ENCODE measurements around the gene KIF1C.

KIF1C gene

DNA sequence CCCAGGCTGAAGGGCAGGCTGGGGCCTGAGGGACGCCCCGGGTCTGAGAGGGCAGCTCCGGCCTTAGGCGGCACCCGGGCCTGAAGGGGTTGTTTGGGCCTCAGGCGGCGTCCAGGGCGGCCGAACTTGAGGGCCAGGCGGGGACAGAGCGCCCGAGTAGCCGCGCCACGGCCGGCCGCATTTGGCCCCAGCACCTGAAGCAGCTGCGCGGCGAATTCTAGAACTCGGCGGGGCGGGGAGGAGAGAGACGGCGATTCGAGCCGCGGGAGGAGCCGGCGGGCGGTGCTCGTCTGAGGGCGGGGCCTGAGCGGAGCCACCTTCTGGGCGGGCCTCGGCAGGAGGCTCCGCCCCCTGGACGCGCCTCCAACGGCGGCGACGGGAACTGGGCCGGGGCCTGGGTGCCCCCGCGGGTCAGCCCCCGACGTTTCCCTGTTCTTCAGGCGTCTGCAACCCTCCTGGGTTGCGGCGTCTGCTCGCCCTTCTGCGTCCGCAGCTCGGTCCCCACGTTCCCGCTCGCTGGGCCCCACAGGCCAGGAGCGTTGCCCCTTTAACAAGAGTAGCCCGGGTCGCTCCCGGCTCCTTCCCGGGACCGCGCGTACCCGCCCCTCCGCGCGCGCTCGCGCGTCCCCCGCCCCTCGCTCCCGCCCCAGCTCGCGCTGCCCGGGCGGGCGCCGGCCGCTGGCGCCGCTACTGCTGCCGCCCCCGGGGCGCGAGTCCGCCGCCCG lies at the start of gene KIF1C, which contains the start of gene INCA1:
Gene KIF1C, plus strand, starts transcription at position 649 of the 725 bp plus-strand sequence. CDS start 2,297 bp downstream, outside the sequence.
Gene INCA1, minus strand, starts transcription at position 221 of the 725 bp plus-strand sequence. CDS start 3,085 bp downstream, outside the sequence.
- DNase-seq, result peak; percentile 94

DNA sequence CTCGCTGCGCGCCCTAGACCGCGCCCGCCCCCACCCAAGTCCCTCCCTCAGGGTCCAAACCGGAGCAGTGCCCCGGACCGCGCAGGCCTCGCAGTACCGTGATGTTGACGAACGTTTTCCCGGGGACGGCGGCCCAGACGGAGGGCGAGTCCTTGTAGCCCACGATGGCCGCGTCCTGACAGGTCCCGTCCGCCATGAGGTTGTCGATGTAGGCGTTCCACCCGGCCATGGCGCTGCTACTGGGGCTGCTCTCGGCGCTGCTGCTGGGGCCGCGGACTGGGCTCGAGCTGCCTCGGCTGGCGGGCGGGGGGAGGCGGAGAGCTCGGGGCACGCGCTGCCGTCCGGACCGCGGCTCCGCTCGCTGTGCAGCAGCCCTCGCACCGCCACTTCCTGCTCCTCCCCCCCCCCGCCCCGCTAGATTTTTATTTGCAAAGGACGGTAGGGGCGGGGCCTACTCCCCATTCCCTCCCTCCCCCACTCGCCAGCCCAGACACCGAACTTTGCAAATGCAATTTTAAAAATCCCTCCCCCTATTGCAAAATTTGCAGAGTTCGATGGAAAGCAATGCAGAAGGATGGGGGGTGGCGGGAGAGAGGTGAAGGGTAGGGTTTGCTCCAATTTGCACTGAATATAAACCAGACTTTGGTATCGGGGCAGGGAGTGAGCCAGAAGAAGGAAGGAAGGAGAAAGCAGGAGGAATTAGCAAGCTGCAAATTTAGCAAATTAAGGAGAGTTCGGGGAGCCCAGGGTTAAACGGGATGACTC lies 49.4 kb upstream of the KIF1C start, which contains the start of gene PFN1:
Gene PFN1, minus strand, starts transcription at position 365 of the 765 bp plus-strand sequence. Its CDS starts 136 bp downstream, at position 229.
- peak; percentile 95 for DNase-seq

DNA sequence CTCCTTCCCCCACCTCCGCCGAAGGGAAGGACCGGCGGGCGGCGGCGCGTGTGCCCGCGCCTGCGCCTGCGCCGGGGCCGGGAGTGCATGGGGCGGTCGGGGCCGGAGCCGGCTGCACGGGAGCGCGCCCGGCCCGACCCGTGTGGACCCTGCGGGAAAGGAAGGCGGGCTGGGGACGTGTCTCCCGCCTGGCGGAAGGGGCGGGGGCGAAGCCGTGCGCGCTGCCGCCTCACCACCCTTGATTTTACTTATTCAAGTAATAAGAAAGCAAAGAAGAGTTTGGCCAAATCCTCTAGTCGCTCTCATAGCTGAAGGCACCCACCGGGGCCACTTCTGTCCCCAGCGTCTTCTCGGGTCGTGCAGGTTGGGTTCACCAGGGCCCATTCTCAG lies 48.8 kb upstream of the KIF1C start:
- peak; percentile 88 for DNase-seq

DNA sequence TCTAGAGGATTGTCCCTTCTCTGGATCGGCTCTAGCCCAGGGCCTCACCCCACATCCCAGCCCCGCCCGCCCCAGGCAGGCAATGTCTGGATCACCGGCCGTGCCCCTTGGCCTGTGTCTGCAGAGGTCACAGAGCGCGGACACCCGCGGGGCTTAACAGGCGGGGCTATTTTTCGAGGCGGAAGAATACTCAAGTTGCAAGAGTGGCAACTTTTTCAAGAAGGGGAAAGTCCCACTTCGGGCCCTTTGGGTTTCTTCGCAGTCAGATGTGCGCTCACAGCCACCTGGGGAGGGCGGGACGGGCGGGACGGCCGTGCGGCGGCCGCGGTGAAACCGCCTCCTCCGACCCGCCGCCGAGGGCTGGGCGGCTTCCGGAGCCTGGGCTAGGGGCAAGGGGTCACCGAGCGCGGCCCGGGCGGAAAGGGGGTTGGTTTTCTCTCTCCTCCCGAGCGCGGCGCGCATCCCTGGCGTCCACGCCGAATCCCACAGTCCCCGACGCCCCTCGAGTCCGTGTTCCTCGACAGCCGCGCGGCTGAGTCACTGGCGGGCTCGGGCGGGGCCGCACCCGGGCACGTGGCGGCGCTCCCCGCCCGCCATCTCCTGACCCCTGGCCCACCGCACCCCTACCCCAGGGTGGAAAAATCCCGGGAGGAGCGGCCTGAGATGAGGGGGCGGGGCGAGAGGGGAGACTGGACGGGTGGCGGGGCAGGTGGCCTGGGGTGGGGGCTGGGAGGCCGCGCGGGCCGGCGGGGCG lies 48.3 kb upstream of the KIF1C start:
- peak; percentile 90 for DNase-seq

DNA sequence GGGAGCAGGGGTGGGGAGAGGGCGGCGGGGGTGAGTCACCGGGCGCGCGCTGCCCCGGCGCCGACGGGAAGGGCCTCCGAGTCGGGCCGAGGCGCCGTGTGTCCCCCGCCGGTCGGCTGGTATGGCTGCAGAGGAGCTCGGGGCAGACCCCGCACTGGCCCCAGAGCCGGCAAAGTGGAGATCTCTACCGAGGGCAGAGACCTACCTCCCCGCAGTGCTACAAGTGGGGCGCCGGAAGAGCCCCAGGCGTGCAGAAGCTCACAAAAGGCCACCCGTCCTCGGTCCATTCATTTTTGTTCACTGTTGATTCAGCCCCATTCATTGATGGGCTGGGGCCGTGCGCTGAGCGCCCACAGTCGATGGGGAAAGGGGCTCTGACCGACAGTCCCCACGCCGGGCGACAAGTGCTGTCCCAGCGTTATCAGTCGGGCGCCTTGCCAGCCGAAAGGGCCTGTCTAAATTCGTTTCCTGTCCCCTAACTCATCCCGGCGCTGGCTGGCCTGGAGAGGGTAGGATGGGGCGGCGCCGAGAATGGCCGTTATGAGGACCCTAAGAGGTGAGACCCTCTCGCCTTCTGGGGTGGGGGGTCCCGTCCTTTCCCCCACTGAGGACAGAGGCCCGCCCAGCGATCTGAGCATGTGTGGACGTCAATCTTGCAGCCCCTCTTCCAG lies 47.5 kb upstream of the KIF1C start:
- DNase-seq, result peak; percentile 47

DNA sequence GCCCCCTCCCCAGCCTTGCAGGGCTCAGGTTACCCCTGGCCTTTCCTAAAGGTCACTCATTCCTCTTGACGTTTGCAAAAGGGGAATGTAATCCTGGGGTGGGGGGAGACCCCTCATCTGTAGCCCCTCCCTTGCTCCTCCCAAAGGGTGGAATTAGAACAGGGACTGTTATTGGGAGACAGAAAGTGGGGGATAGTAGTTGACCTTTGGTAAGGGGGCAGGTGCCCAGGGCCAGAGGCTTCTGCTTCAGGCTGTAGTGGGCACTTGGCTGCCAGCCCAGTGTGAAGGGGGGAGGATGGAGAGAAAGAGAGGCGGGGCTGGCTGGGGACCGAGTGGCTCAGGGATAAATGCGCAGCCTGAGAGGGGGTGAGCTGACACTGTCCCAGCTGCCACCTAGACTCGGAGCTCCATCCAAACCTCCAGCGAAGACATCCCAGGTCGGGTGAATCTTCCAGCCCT lies 47.0 kb upstream of the KIF1C start, which contains the start of gene ENO3:
Gene ENO3, plus strand, starts transcription at position 374 of the 459 bp plus-strand sequence. CDS start 711 bp downstream, outside the sequence.
- DNase-seq, result peak; percentile 12

DNA sequence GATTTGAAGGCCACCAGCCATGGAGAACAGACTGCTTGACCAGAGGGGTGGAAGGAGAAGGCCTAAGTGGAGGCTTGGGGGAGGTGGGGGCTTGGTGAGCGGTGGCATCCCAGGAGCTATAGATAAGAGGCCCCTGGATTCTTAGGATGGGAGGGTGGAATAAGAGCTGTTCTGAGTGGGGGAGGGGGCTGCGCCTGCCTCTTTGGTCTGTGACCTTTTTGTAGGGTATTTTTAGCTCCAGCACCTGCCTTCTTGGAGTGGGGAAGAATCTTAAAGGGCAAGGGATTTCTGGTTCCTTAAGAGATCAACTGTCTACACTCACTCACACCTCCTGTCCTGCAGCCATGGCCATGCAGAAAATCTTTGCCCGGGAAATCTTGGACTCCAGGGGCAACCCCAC lies 46.3 kb upstream of the KIF1C start:
- DNase-seq, result no peak

DNA sequence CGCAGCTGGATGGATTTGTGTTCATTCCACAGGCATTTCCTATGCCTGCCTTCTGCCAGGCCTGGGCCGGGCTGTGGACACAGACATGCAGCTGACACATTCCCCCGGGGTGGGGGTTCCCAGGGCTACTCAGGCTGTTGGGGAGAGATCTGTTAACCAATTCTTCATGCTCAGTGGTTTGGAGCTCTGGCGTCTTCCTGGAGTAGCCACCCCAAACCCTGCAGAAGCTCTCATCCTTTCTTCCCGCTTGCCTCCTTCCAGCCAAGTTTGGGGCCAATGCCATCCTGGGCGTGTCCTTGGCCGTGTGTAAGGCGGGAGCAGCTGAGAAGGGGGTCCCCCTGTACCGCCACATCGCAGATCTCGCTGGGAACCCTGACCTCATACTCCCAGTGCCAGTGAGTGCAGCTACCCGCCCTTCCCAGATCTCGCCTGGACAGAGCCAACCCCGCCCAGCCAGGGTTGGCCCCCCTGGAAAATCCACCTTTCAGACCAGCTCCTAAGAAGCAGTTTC lies 44.2 kb upstream of the KIF1C start:
- DNase-seq, result no peak

DNA sequence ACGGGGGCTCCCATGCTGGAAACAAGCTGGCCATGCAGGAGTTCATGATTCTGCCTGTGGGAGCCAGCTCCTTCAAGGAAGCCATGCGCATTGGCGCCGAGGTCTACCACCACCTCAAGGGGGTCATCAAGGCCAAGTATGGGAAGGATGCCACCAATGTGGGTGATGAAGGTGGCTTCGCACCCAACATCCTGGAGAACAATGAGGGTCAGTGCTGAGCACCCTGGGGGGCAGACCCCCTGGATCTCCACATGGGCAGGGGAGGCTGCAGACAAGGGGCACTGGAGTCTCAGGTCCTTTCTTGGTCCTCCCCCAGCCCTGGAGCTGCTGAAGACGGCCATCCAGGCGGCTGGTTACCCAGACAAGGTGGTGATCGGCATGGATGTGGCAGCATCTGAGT lies 42.7 kb upstream of the KIF1C start:
- no peak for DNase-seq

DNA sequence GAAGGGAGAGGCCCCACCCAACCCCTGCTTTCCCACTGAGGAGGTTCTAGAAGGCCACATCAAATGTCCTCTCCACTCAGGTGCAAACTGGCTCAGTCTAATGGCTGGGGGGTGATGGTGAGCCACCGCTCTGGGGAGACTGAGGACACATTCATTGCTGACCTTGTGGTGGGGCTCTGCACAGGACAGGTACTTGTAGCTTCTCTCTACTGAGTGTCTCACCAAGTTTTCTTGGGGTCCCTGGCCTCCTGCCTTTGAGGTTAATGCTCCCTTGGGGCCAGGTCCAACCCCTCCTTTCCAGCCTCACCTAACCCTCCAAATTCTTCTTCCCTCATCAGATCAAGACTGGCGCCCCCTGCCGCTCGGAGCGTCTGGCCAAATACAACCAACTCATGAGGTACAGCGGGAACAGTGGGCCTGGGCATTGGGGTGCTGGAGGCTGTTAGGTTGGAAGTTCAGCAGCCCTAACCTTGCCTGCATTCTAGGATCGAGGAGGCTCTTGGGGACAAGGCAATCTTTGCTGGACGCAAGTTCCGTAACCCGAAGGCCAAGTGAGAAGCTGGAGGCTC lies 41.2 kb upstream of the KIF1C start:
- DNase-seq, result peak; percentile 44

DNA sequence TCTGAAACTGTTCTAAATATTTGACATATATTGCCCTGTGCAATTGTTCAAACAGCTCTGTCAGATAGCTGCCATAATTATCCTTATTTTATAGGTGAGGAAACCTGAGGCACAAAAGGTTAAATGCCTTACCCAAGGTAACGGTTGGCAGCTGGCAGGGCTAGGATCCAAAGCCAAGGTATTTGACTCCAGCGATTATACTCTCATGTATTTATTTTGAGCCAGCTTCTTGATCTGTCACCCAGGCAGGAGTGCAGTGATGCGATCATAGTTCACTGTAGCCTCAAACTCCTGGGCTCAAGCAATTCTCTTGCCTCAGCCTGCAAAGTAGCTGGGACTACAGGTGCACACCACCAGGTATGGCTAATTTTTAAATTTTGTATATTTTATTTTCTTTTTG lies 39.6 kb upstream of the KIF1C start:
- no peak for DNase-seq

DNA sequence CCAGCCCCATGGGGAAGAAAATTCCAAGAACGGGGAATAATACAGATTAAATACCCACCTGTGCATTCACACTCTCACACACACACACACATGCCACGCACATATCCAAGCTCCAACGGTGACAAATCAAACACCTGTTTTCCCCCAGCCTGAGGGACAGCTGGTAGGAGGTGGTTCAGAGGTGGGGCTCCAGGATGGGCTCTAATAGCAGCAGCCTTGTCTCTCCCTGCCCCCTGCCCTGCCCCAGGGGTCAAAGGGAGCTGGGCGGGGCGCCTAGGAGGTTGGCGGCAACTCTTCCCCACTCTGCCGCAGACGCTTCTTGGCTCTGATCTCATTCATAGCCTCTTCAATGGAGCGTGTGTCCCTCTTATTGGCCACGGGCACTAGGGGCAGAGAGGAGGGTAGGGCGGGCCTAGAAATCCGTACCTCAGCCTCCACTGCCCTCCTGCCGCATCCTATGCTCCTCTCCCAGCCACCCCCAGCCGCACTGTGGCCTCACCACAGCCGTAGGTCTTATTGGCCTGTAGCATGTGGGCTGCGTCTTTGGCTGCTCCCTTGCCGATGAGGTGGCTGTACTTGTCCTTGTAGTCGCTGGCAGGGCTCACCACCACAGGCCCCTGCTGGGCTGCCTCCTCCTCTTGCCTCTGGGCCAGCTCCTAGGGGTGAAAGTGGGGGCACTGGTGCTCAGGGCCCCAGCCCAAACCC lies 38.3 kb upstream of the KIF1C start:
- no peak for DNase-seq

DNA sequence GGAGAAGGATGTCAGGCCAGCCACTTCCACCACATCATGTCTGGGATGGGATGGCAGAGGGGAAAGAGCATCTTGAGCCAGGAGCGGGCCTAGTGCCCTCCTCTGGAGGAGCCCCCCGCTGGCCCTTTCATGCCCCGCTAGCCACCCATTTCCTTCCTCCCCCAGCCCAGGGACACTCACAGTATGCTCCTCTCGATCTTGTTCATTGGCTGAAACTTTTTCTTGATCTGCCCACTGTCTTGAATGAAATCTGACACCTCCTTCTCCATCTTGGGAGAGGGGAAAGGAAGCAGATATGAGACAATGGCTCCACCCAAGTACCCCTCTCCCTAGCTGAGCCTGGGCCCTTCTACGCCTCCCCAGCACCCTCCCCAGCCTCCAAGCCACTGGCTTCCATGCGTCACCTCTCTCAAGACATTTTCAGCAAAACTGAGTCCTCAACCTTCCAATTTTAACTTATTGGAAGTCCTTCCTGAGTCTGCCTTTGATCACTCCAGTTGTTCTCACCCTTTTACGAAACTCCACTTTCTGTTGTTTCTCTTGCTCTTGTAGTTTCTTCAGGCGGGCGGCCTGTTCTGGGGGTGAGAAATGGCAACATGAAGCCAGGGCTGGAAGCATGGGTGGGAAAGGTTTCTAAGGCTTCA lies 37.3 kb upstream of the KIF1C start:
- DNase-seq, result no peak

DNA sequence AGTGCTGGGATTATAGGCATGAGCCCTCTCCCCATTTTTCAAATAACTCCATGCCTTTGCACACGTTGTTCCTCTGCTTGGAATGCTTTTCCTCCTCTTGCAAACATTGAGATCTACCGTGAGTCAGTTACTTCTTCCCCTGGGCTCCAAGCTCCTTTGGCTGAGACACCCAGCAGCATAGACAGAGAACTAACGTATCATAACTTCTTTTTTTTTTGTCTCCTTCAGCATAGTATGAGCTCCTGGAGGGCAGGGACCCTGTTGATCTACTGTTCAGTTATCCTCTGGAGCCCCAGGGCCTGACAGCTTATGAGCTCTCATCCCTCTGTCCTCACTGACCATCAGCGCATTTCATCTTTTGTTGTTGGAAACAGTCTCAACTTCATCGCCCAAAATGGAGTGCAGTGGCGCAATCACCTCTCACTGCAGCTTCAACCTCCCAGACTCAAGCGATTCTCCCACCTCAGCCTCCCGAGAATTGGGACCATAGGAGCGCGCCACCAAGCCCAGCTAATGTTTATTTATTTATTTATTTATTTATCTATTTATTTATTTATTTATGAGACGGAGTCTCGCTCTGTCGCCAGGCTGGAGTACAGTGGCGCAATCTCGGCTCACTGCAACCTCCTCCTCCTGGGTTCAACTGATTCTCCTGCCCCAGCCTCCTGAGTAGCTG lies 32.3 kb upstream of the KIF1C start:
- DNase-seq, result no peak

DNA sequence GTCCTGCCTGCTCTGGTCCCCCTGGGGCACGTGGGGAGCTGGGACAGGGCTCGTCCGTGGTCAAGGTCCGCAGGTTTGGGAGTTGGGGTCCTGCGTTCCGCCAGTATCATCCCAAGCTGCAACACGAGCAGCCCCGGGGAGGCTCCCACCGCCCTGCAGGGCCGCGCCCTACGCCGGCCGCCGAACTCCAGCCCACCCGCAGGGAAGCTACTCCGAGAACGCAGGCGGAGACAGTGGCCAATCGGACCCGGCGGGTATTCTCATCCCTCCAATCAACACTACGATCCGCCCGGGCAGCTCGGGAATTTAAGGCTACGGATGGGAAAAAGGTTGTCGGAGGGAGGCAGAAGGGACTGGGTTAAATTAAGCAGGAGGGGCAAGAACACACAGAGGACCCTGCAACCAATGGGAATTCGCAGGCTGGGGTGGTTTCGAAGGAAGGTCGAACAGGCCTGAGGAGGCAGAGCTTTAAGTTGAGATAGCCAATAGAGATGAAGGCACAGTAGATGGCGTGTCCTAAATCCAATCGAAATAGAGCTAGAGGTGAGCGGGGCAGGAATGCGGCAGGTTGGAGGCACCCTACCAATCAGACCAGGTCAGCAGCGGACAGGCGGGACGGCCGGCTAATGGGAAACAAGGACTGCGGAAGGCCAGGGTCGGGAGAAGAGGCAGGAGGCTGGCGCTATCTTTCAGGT lies 30.8 kb upstream of the KIF1C start:
- DNase-seq, result peak; percentile 98

DNA sequence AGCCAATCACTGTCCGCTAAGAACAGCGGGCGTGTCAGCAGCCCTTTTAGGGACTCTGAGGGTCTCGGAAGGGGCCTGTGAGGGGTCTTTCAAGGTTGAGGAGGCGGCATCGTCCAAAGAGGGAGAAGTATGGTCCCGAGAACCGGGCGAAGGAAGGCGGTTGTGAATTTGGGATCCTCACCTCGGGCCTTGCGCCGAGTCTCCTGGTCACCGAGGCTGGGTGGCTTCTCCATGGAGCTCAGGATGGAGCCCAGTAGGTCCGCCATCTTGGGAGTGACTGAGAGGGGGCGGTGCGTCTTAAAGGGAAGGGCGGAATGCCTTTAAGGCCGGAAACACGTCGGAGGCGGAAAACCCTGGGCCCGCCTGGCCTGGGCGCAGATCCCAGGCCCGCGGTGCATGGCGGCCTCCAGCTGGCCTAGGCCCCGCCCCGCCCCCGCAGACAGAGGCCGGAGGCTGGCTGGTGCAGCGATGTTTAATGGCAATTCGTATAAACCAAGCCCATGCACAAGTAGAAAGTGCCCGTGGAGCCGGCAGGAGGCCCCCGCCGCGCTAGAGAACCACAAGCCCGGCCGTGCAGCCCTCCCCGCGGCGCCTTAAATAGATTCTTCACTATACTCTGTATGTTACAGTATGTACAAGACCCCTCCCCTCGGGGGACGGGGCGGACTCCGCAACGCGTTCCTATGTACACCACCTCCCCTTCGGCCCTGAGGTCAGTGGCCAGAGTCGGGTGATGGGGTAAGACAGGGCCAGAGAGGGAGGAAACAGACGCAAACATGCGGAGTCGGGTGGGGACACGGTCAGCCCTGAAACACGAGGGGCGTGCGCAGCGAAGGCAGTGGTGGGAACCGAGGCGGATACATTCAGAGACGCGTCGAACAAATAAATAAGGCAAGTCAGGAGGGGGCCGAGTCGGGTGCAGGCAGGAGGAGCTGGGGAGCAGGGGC lies 29.9 kb upstream of the KIF1C start, which contains the start of gene SPAG7:
Gene SPAG7, minus strand, starts transcription at position 279 of the 947 bp plus-strand sequence. Its CDS starts 13 bp downstream, at position 266.
- peak; percentile 96 for DNase-seq

DNA sequence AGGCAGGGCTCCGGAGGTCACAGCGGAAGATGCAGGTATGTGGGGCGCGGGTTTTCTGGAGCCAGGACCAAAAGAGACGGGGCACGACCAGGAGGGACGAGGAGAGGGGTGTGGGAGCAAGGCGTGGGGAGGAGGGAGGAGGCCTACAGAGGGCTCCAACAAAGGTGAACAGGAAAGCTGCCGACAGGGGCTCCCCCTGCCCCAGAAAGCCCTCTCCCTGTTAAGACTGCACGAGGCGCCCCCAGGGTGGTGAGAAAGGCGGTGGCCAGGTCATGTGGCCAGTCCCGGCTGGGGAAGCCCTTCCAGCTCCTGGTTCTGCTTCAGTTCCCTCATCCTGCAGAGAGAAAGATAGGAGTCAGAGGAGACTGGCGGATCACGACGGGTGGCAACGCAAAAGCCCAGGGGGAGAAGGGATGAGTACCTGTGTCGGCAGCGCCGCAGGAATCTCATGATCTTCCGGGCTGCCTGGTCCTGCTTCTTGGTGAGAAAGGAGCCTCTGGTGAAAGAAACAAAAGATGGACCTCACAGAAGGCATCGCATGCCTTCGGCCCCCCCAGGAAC lies 29.2 kb upstream of the KIF1C start:
- peak; percentile 38 for DNase-seq

Measured in activated CD4-positive, alpha-beta T cell treated with anti-CD3 and anti-CD28 coated beads, Interleukin-2, Interleukin-6, amounts not matched to agents 100 ng/mL and 50 ng/mL, durations not matched to agents 16 hours and 8 hours (primary cell).